ENCODE results near the gene ATP7B. TPM values are rescaled to one million over a fixed set of nuclear protein-coding genes. Genes with fewer than 3 reads are reported as not detected.

The ATP7B gene
- 2.2 and 6.8 TPM in 2 replicates for total RNA-seq

GRCh38 chr13:52010890-52011631, at the start of gene ATP7B:
Gene ATP7B, minus strand, starts transcription at chr13:52011450. Its CDS starts 113 bp downstream, at chr13:52011337.

DNA sequence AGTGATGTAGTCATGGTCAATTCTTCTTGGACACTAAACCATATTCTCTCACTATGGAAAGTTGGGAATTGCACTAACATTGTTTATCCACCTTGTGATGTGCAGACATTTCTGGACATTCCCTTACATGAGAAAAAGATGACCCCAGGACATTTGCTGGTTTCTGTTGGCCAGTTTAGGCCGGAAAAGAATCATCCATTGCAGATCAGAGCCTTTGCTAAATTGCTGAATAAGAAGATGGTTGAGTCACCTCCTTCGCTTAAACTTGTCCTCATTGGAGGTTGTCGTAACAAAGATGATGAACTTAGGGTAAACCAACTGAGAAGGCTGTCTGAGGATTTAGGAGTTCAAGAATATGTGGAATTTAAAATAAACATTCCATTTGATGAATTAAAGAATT, 13.2 kb upstream of the ATP7B start, which contains the start of gene UTP14C:
Gene UTP14C (plus strand): TSS at position 211 of the 400 bp plus-strand sequence. CDS start 4,114 bp downstream, outside the sequence.

GRCh38 chr13:52011632-52012511, 622 bp upstream of the ATP7B start, which contains the start of gene ALG11:
Gene ALG11, plus strand, starts transcription at chr13:52012398. Its CDS starts 21 bp downstream, at chr13:52012419.

Other genes with a start within 250 kb of the ATP7B start
- 5.7 and 6.1 TPM in 2 replicates for gene DHRS12, start 207.3 kb downstream of the ATP7B start, total RNA-seq
- gene TMEM272, start 166.3 kb downstream of the ATP7B start, total RNA-seq, result not detected in 2 replicates
- gene CCDC70, start 149.5 kb downstream of the ATP7B start, total RNA-seq, result not detected in 2 replicates
- gene ALG11, start 948 bp upstream of the ATP7B start, total RNA-seq, result 9.9 and 20.5 TPM in 2 replicates
- 8.6 and 10.7 TPM in 2 replicates for gene UTP14C, start 13.2 kb upstream of the ATP7B start, total RNA-seq
- gene NEK5, start 117.6 kb upstream of the ATP7B start, total RNA-seq, result not detected in 2 replicates
- gene NEK3, start 148.1 kb upstream of the ATP7B start, total RNA-seq, result 10.5 and 10.7 TPM in 2 replicates

Measured in pericardium fibroblast (primary cell).